ENCODE measurements around the gene KRTAP1-1. TPM values are rescaled to one million over a fixed set of nuclear protein-coding genes. Genes with fewer than 3 reads are reported as not detected.
A peak's percentile ranks its signal among the peaks of the same experiment; 100 is the strongest.
"Not testable (repeated sequence)": the region's sequence is repeated elsewhere in the genome, so short reads cannot be mapped to it uniquely, and the experiment has no call there.

KRTAP1-1 gene
- total RNA-seq, result 1 to 10 TPM in 1 of 2 donors, not detected in 1; 1.4 TPM

GRCh38 chr17:41040783-41041571, at the start of gene KRTAP1-1:
Gene KRTAP1-1, minus strand, starts transcription at chr17:41041450. Its CDS starts 53 bp downstream, at chr17:41041397.
- H3K27me3 ChIP-seq (replicated peaks; ENCODE audit: insufficient read depth); H3K9me3 ChIP-seq; H3K4me3 ChIP-seq; H3K4me1 ChIP-seq (replicated peaks); H3K36me3 ChIP-seq; intact Hi-C loops (cut with DNase I); H3K27ac ChIP-seq: not testable (repeated sequence)
- 52% methylated on average over 12 of the region's 14 CpGs for WGBS
- DNase-seq (ENCODE audit: low spot score), result peak; percentile 50

- H3K4me1 ChIP-seq (replicated peaks); H3K9me3 ChIP-seq; H3K36me3 ChIP-seq; DNase-seq (ENCODE audit: low spot score); H3K4me3 ChIP-seq; H3K27ac ChIP-seq; H3K27me3 ChIP-seq (replicated peaks; ENCODE audit: insufficient read depth); intact Hi-C loops (cut with DNase I): not testable (repeated sequence)
- WGBS, result 68% methylated on average over 4 of the region's 4 CpGs
Observed at GRCh38 chr17:41088760-41089352, 47.6 kb upstream of the KRTAP1-1 start.

DNA sequence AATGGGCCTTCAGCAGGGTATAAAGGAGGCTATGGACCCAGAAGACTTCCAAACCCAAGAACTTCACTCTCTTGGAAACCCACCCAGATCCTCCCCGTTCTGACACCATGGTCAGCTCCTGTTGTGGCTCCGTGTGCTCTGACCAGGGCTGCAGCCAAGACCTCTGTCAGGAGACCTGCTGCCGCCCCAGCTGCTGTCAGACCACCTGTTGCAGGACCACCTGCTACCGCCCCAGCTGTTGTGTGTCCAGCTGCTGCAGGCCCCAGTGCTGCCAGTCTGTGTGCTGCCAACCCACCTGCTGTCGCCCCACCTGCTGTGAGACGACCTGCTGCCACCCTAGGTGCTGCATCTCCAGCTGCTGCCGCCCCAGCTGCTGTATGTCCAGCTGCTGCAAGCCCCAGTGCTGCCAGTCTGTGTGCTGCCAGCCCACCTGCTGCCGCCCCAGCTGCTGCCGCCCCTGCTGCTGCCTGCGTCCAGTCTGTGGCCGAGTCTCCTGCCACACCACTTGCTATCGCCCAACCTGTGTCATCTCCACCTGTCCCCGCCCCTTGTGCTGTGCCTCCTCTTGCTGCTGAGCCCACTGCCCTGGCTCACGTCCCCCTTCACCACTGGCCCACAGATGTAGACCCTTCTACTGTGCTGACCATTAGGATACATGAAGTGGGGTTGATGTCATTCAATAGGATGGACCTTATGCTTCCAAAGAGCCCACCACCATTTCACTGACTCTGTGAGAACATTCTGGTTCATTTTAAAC, 43.0 kb upstream of the KRTAP1-1 start, which contains the start of gene KRTAP4-7:
KRTAP4-7 (plus strand) TSS at position 51 of the 757 bp plus-strand sequence; CDS start at position 108, 57 bp downstream.
- H3K36me3 ChIP-seq, result not testable (repeated sequence)

DNA sequence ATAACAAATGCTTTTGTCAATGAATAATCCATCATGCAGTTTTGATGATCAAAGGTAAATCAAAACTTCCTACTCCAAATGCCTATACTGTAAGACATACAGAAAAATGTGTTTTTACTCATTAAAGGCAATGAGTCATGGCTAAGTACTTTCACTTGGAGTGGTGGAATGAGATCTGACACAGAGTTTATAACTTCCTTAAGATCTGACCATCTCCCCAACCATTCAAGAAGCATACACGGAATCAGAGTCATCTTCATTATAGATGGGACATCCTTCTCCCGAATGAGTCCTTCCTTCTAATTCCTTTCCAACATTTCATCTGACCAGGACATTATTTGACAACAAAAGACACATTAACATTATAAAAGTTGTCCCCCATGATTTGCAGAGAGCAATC, 42.2 kb upstream of the KRTAP1-1 start:
- H3K27me3 ChIP-seq (replicated peaks; ENCODE audit: insufficient read depth); DNase-seq (ENCODE audit: low spot score); H3K9me3 ChIP-seq; intact Hi-C loops (cut with DNase I); H3K36me3 ChIP-seq; H3K27ac ChIP-seq; H3K4me1 ChIP-seq (replicated peaks); H3K4me3 ChIP-seq: not testable (repeated sequence)
- 73% methylated on average over 2 of the region's 2 CpGs for WGBS

More for the DNA sequence above, 43.0 kb upstream of the KRTAP1-1 start, which contains the start of gene KRTAP4-7:
- H3K27me3 ChIP-seq (replicated peaks; ENCODE audit: insufficient read depth); H3K27ac ChIP-seq; DNase-seq (ENCODE audit: low spot score); H3K4me3 ChIP-seq; H3K9me3 ChIP-seq; intact Hi-C loops (cut with DNase I); H3K4me1 ChIP-seq (replicated peaks): not testable (repeated sequence)
- WGBS, result 98% methylated on average over 6 of the region's 14 CpGs

- 45% methylated on average over 4 of the region's 4 CpGs for WGBS
- H3K9me3 ChIP-seq, result no peaks in the 10 kb centered on the region
- no peaks in the 10 kb centered on the region for H3K27me3 ChIP-seq (replicated peaks; ENCODE audit: insufficient read depth)
- intact Hi-C loops (cut with DNase I), result no loop called here
- no peak overlapping the region for H3K27ac ChIP-seq
- H3K4me1 ChIP-seq (replicated peaks), result no peaks in the 10 kb centered on the region
- DNase-seq (ENCODE audit: low spot score), result no peak
- H3K4me3 ChIP-seq, result no peak overlapping the region
- TF ChIP-seq POLR2AphosphoS5 (IDR thresholded peaks at IDR 0.05), result no peak
- TF ChIP-seq POLR2A (IDR thresholded peaks at IDR 0.05), result no peak
- no peak for TF ChIP-seq CTCF (IDR thresholded peaks at IDR 0.05)
- H3K36me3 ChIP-seq, result no peaks in the 10 kb centered on the region
Observed at GRCh38 chr17:41082626-41083025, 41.4 kb upstream of the KRTAP1-1 start.

DNA sequence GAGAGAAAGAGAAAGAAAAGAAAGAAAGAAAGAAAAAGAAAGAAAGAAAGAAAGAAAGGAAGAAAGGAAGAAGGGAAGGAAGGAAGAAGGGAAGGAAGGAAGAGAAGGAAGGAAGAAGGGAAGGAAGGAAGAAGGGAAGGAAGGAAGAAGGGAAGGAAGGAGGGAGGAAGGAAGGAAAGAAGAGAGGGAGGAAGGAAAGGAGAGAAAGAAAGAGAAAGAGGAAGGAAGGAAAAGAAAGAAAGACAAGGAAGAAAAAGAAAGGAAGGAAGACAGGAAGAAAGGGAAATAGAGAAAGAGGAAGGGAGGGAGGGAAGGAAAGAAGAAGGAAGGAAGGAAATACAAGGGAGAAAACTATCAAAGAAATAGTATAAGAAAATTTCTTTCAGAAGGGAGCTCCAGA, 35.5 kb upstream of the KRTAP1-1 start:
- Histone ChIP-seq H3K36me3 (no peaks in the 10 kb centered on the region), H3K27me3 (replicated peaks; ENCODE audit: insufficient read depth) (no peaks in the 10 kb centered on the region), H3K9me3 (no peaks in the 10 kb centered on the region), H3K4me3 (no peak overlapping the region), H3K4me1 (replicated peaks) (no peaks in the 10 kb centered on the region), H3K27ac (no peak overlapping the region)
- TF ChIP-seq POLR2A (IDR thresholded peaks at IDR 0.05), result no peak
- no peak for DNase-seq (ENCODE audit: low spot score)
- intact Hi-C loops (cut with DNase I), result no loop called here

GRCh38 chr17:41073676-41074075, 32.4 kb upstream of the KRTAP1-1 start:
- no peaks in the 10 kb centered on the region for H3K4me1 ChIP-seq (replicated peaks)
- no peak for DNase-seq (ENCODE audit: low spot score)
- no peak for TF ChIP-seq CTCF (IDR thresholded peaks at IDR 0.05)
- TF ChIP-seq POLR2AphosphoS5 (IDR thresholded peaks at IDR 0.05), result no peak
- TF ChIP-seq POLR2A (IDR thresholded peaks at IDR 0.05), result no peak
- intact Hi-C loops (cut with DNase I), result no loop called here
- no peak overlapping the region for H3K4me3 ChIP-seq
- no peaks in the 10 kb centered on the region for H3K36me3 ChIP-seq
- 90% methylated on average over 2 of the region's 2 CpGs for WGBS
- no peaks in the 10 kb centered on the region for H3K9me3 ChIP-seq
- H3K27me3 ChIP-seq (replicated peaks; ENCODE audit: insufficient read depth), result no peaks in the 10 kb centered on the region
- H3K27ac ChIP-seq, result no peak overlapping the region

All from prostate gland (tissue), 2 donors.